ENCODE results near the gene APBB3. TPM values are rescaled to one million over a fixed set of nuclear protein-coding genes. Genes with fewer than 3 reads are reported as not detected.
A peak's percentile ranks its signal among the peaks of the same experiment; 100 is the strongest.

Gene APBB3
- total and polyA plus RNA-seq, 9 of the 15 experiments (the other 6 are each of a cell fraction or from before 2014, with no cell fraction given): 0.17 to 24.3 (median 9.5) TPM

GRCh38 chr5:140557136-140557805, 7.1 kb downstream of the APBB3 start, which contains the start of gene SRA1 (continued):
- TF ChIP-seq, protein P1, sequence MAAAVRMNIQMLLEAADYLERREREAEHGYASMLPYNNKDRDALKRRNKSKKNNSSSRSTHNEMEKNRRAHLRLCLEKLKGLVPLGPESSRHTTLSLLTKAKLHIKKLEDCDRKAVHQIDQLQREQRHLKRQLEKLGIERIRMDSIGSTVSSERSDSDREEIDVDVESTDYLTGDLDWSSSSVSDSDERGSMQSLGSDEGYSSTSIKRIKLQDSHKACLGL (CRISPR knock-in tag; IDR thresholded peaks at IDR 0.05; ENCODE audit: borderline replicate concordance, poor library complexity, severe bottlenecking): no peak

DNA sequence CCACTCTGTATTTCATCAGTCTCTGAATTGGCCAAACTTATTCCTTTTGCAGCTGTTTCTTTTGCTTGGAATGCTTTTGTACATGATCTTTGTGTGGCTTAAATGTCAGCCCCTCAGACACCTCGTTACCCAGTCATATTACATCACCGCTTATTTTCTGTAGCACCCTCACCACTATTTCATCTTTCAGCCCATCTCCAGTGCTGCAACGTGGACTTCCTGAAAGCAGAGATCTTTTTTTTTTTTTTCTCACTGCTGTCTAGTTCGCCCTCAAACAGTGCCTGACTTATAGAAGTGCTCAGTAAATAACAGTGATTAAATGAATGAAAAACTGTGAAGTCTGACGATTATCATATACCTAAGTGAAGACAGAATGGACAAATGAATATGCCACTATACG, 8.0 kb downstream of the APBB3 start:
- DNase-seq (ENCODE audit: extremely low read depth in 1 of 4, low spot score in 3 of 4): no peak
- WGBS (ENCODE audit: insufficient coverage, low coverage, missing lambda C conversion rate): 0% methylated on average over 6 of the region's 6 CpGs
- POLR2A ChIA-PET: interaction anchor here (0.8 to 4.2 kb wide), 4 partner anchors 8 to 169 kb away, joined by 3 to 56 read pairs (median 4); partner anchors contain the start of gene EIF4EBP3
- Histone ChIP-seq H3K79me2 (ENCODE audit: control insufficient read depth, insufficient read depth, low read length) (peaks cover 49% of the 10 kb centered on the region), H3K9ac (ENCODE audit: insufficient read depth in 1 of 2, low read depth in 2 of 2, low read length in 2 of 2) (peak overlapping the region in 1 of 2 experiments; percentile 87; a peak in 2 of 4 replicates), H3K9me3 (replicated peaks; ENCODE audit: control insufficient read depth, insufficient read depth, low read depth, low read length) (no peaks in the 10 kb centered on the region), H3K4me1 (replicated peaks in 1 of 2; ENCODE audit: control insufficient read depth in 2 of 2, insufficient read depth in 2 of 2, low read length in 2 of 2) (peaks cover 23 to 27% of the 10 kb centered on the region in 2 experiments), H4K20me1 (replicated peaks; ENCODE audit: control insufficient read depth, insufficient read depth, low read length) (0 out of 2 replicates have a peak, but pooled peaks cover 5% of the 10 kb centered on the region), H3K4me2 (ENCODE audit: insufficient read depth, low read length) (peak overlapping the region; percentile 91), H2AFZ (ENCODE audit: low read depth, low read length) (no peak overlapping the region), H3K27me3 (ENCODE audit: control insufficient read depth in 2 of 2, insufficient read depth in 2 of 2, low read length in 2 of 2) (no peaks in the 10 kb centered on the region), H3K9me1 (ENCODE audit: control insufficient read depth, insufficient read depth, low read length) (no peaks in the 10 kb centered on the region), H3K27ac (ENCODE audit: extremely low read depth, low read depth, low read length) (peak overlapping the region; percentile 86), H3K4me3 (peak overlapping the region; percentile 77), H3K36me3 (ENCODE audit: control insufficient read depth, insufficient read depth, low read length) (peaks cover 39% of the 10 kb centered on the region; the same call in 2 of the 3 replicates)
- in situ Hi-C loops (cut with MboI) (no loop called here), intact Hi-C loops (cut with micrococcal nuclease) (loop anchor here (2.0 to 10.0 kb wide), 5 partner anchors 82 to 382 kb away; partner anchors contain the start of genes ANKHD1, CYSTM1 and TMCO6)
- peak; percentile 14 for ATAC-seq
- no TSS peak for BruUV-seq (replicated peaks)
- CTCF ChIA-PET (ENCODE audit: low intra/inter-chr PET ratio): no interaction called here
- FAIRE-seq: peak; percentile 46
- TF ChIP-seq, protein P2, sequence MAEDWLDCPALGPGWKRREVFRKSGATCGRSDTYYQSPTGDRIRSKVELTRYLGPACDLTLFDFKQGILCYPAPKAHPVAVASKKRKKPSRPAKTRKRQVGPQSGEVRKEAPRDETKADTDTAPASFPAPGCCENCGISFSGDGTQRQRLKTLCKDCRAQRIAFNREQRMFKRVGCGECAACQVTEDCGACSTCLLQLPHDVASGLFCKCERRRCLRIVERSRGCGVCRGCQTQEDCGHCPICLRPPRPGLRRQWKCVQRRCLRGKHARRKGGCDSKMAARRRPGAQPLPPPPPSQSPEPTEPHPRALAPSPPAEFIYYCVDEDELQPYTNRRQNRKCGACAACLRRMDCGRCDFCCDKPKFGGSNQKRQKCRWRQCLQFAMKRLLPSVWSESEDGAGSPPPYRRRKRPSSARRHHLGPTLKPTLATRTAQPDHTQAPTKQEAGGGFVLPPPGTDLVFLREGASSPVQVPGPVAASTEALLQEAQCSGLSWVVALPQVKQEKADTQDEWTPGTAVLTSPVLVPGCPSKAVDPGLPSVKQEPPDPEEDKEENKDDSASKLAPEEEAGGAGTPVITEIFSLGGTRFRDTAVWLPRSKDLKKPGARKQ (CRISPR knock-in tag; IDR thresholded peaks at IDR 0.05): no peak
- TF ChIP-seq, protein P3, sequence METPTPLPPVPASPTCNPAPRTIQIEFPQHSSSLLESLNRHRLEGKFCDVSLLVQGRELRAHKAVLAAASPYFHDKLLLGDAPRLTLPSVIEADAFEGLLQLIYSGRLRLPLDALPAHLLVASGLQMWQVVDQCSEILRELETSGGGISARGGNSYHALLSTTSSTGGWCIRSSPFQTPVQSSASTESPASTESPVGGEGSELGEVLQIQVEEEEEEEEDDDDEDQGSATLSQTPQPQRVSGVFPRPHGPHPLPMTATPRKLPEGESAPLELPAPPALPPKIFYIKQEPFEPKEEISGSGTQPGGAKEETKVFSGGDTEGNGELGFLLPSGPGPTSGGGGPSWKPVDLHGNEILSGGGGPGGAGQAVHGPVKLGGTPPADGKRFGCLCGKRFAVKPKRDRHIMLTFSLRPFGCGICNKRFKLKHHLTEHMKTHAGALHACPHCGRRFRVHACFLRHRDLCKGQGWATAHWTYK (CRISPR knock-in tag; IDR thresholded peaks at IDR 0.05): no peak
- no peak for TF ChIP-seq CREM (IDR thresholded peaks at IDR 0.05; ENCODE audit: low read depth)
- TF ChIP-seq CBX2 (IDR thresholded peaks at IDR 0.05; ENCODE audit: insufficient read depth, low read length, poor library complexity, severe bottlenecking): no peak
- TF ChIP-seq FOXJ3 (CRISPR knock-in tag; IDR thresholded peaks at IDR 0.05): no peak
- TF ChIP-seq CHD1 (IDR thresholded peaks at IDR 0.05; ENCODE audit: low read length): no peak
- TF ChIP-seq MXI1 (IDR thresholded peaks at IDR 0.05; ENCODE audit: low read depth, low read length): no peak
- TF ChIP-seq, protein P4, sequence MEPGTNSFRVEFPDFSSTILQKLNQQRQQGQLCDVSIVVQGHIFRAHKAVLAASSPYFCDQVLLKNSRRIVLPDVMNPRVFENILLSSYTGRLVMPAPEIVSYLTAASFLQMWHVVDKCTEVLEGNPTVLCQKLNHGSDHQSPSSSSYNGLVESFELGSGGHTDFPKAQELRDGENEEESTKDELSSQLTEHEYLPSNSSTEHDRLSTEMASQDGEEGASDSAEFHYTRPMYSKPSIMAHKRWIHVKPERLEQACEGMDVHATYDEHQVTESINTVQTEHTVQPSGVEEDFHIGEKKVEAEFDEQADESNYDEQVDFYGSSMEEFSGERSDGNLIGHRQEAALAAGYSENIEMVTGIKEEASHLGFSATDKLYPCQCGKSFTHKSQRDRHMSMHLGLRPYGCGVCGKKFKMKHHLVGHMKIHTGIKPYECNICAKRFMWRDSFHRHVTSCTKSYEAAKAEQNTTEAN (CRISPR knock-in tag; IDR thresholded peaks at IDR 0.05): no peak
- no peak for TF ChIP-seq ZNF124 (CRISPR knock-in tag; IDR thresholded peaks at IDR 0.05)
- no peak for TF ChIP-seq ZNF354B (CRISPR knock-in tag; IDR thresholded peaks at IDR 0.05)
- no peak for TF ChIP-seq CEBPG (CRISPR knock-in tag; IDR thresholded peaks at IDR 0.05)
- TF ChIP-seq CEBPG (tag; conservative IDR thresholded peaks at IDR 0.05 in 1 of 2, IDR thresholded peaks at IDR 0.05 in 1 of 2): peak; percentile 11 to 56; a peak in 2 of 4 replicates
- no peak for TF ChIP-seq ZNF584 (CRISPR knock-in tag; IDR thresholded peaks at IDR 0.05; ENCODE audit: low read depth)
- TF ChIP-seq SRSF9 (IDR thresholded peaks at IDR 0.05; ENCODE audit: borderline replicate concordance, low read depth, low read length): no peak

Measured in K562 (cell line).